WTC11 (cell line): ENCODE results near the gene COL9A2. TPM values are rescaled to one million over a fixed set of nuclear protein-coding genes. Genes with fewer than 3 reads are reported as not detected.

ENCODE experiments used
- ATAC-seq: fragments of 200-7000 bp; cut with Tn5 transposase; 2 replicates; pipeline ENCODE4 v1.10.0; 2021; ENCODE audit warnings: mild to moderate bottlenecking, moderate library complexity
- CTCF ChIA-PET: fragments of 300-600 bp; sonication (Branson Sonifier 250); formaldehyde crosslinking; loops from one replicate; lab custom pipeline; 2021; ENCODE audit warnings: antibody characterized with exemption; lab: Charles Lee
- POLR2A ChIA-PET: fragments of 350-600 bp; sonication (Branson Sonifier 250); formaldehyde crosslinking; loops from one replicate; lab custom pipeline; 2021; ENCODE audit warnings: antibody characterized with exemption; lab: Charles Lee
- DNase-seq: peaks from one replicate; pipeline ENCODE4 v3.0.0; 2021; ENCODE audit warnings: low spot score
- H3K27ac Mint-ChIP-seq: 2 replicates; pipeline ENCODE4 v1.8.0; 2021; ENCODE audit warnings: mixed read lengths
- H3K27me3 Mint-ChIP-seq: 2 replicates; pipeline ENCODE4 v1.8.0; 2021; ENCODE audit warnings: low read depth, mild to moderate bottlenecking, moderate library complexity, mixed read lengths
- H3K36me3 Mint-ChIP-seq: 2 replicates; pipeline ENCODE4 v1.8.0; 2021; ENCODE audit warnings: mixed read lengths
- H3K4me1 Mint-ChIP-seq: 2 replicates; pipeline ENCODE4 v1.8.0; 2022; ENCODE audit warnings: mixed read lengths
- H3K4me3 Mint-ChIP-seq: 2 replicates; pipeline ENCODE4 v1.8.0; 2021; ENCODE audit warnings: mild to moderate bottlenecking, moderate library complexity, mixed read lengths
- H3K9me3 Mint-ChIP-seq: 2 replicates; pipeline ENCODE4 v1.8.0; 2021; ENCODE audit warnings: mixed read lengths
- CREB1 ChIP-seq: sonication (generic); formaldehyde crosslinking; IDR thresholded peaks from 2 replicates; pipeline ENCODE4 v1.8.0; 2023; ENCODE audit warnings: mild to moderate bottlenecking, missing genetic modification reagents
- GABPB1 ChIP-seq: sonication (generic); formaldehyde crosslinking; IDR thresholded peaks from 2 replicates; pipeline ENCODE4 v1.8.1; 2023; ENCODE audit warnings: mild to moderate bottlenecking, missing genetic modification reagents
- GRHL2 ChIP-seq: fragments of 250-450 bp; sonication (Bioruptor Pico); IDR thresholded peaks from 2 replicates; pipeline ENCODE4 v1.8.0; 2022; ENCODE audit warnings: mild to moderate bottlenecking, moderate library complexity; ENCODE audit not compliant: insufficient replicate concordance, severe bottlenecking
- NR2C2 ChIP-seq: sonication (generic); formaldehyde crosslinking; IDR thresholded peaks from 2 replicates; pipeline ENCODE4 v1.8.0; 2022; ENCODE audit warnings: mild to moderate bottlenecking, missing genetic modification reagents
- NR3C1 ChIP-seq: sonication (generic); formaldehyde crosslinking; conservative IDR thresholded peaks from 2 replicates; pipeline ENCODE4 v1.8.1; 2023; ENCODE audit warnings: low read depth, mild to moderate bottlenecking, missing genetic modification reagents
- PRRX2 ChIP-seq: fragments of 250-450 bp; sonication (Bioruptor Pico); IDR thresholded peaks from 2 replicates; pipeline ENCODE4 v1.8.0; 2021; ENCODE audit warnings: mild to moderate bottlenecking
- ZNF317 ChIP-seq: sonication (generic); formaldehyde crosslinking; IDR thresholded peaks from 2 replicates; pipeline ENCODE4 v1.8.1; 2023; ENCODE audit warnings: low read depth, mild to moderate bottlenecking, moderate library complexity, missing genetic modification reagents, borderline replicate concordance
- ZNF416 ChIP-seq: fragments of 250-450 bp; sonication (Bioruptor Pico); IDR thresholded peaks from 2 replicates; pipeline ENCODE4 v1.9.0; 2021; ENCODE audit warnings: mild to moderate bottlenecking, inconsistent platforms
- total RNA-seq: library from RNA; stranded (reverse); gene quantifications from 3 replicates; pipeline ENCODE4 v1.2.3, GENCODE V29; 2021
- TF ChIP-seq, protein P1 (sequence below): sonication (generic); formaldehyde crosslinking; IDR thresholded peaks from 2 replicates; pipeline ENCODE4 v1.8.0; 2023; ENCODE audit warnings: missing genetic modification reagents, mild to moderate bottlenecking, borderline replicate concordance
- TF ChIP-seq, protein P2 (sequence below): fragments of 250-450 bp; sonication (Bioruptor Pico); IDR thresholded peaks from 2 replicates; pipeline ENCODE4 v1.8.0; 2021; ENCODE audit warnings: mild to moderate bottlenecking
- TF ChIP-seq, protein P3 (sequence below): sonication (generic); formaldehyde crosslinking; IDR thresholded peaks from 2 replicates; pipeline ENCODE4 v1.8.1; 2023; ENCODE audit warnings: mild to moderate bottlenecking, missing genetic modification reagents, borderline replicate concordance
- TF ChIP-seq, protein P4 (sequence below): sonication (generic); formaldehyde crosslinking; IDR thresholded peaks from 2 replicates; pipeline ENCODE4 v1.8.1; 2022; ENCODE audit warnings: mild to moderate bottlenecking, moderate library complexity, missing genetic modification reagents

The COL9A2 gene
- total RNA-seq, 1 experiment from 2014 or later, result 4.7 TPM

DNA sequence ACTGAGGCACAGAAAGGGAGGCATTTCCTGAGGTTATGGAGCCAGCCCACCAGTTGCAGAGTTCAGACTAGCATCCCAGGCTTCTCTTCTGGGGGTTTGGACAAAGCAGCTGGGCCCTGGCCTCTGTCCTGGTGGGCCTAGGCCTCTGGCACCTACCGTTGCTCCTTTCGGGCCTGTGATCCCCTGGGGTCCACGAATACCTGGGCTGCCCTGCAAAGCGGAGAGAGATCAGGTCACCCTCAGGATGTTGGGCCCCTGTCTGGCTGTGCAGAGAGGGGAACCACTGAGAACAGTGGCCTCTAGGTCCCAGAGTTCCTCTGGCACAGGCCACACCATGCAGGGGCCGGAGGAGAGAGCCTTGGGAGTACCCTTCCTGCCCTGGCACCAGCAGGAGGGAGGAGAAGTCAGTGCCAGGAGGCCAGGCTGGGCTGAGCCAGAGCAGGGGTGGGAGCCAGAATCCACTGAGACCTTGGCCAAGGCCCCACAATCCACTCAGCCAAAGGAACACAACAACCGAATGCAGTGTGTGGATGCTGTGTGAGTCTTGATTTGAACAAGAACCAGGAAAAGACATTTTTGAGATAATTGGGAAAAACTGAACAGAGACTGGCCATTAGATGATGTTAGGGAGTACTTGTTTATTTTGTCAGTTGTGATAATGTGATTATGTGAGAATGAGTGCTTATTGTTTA is 8.9 kb downstream of the COL9A2 start (continued):
- TF ChIP-seq, protein P1, sequence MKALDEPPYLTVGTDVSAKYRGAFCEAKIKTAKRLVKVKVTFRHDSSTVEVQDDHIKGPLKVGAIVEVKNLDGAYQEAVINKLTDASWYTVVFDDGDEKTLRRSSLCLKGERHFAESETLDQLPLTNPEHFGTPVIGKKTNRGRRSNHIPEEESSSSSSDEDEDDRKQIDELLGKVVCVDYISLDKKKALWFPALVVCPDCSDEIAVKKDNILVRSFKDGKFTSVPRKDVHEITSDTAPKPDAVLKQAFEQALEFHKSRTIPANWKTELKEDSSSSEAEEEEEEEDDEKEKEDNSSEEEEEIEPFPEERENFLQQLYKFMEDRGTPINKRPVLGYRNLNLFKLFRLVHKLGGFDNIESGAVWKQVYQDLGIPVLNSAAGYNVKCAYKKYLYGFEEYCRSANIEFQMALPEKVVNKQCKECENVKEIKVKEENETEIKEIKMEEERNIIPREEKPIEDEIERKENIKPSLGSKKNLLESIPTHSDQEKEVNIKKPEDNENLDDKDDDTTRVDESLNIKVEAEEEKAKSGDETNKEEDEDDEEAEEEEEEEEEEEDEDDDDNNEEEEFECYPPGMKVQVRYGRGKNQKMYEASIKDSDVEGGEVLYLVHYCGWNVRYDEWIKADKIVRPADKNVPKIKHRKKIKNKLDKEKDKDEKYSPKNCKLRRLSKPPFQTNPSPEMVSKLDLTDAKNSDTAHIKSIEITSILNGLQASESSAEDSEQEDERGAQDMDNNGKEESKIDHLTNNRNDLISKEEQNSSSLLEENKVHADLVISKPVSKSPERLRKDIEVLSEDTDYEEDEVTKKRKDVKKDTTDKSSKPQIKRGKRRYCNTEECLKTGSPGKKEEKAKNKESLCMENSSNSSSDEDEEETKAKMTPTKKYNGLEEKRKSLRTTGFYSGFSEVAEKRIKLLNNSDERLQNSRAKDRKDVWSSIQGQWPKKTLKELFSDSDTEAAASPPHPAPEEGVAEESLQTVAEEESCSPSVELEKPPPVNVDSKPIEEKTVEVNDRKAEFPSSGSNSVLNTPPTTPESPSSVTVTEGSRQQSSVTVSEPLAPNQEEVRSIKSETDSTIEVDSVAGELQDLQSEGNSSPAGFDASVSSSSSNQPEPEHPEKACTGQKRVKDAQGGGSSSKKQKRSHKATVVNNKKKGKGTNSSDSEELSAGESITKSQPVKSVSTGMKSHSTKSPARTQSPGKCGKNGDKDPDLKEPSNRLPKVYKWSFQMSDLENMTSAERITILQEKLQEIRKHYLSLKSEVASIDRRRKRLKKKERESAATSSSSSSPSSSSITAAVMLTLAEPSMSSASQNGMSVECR (CRISPR knock-in tag), result no peak
- TF ChIP-seq GABPB1 (CRISPR knock-in tag) (no peak), ZNF416 (CRISPR knock-in tag) (no peak)
- TF ChIP-seq, protein P2, sequence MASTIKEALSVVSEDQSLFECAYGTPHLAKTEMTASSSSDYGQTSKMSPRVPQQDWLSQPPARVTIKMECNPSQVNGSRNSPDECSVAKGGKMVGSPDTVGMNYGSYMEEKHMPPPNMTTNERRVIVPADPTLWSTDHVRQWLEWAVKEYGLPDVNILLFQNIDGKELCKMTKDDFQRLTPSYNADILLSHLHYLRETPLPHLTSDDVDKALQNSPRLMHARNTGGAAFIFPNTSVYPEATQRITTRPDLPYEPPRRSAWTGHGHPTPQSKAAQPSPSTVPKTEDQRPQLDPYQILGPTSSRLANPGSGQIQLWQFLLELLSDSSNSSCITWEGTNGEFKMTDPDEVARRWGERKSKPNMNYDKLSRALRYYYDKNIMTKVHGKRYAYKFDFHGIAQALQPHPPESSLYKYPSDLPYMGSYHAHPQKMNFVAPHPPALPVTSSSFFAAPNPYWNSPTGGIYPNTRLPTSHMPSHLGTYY (CRISPR knock-in tag), result no peak
- TF ChIP-seq, protein P3, sequence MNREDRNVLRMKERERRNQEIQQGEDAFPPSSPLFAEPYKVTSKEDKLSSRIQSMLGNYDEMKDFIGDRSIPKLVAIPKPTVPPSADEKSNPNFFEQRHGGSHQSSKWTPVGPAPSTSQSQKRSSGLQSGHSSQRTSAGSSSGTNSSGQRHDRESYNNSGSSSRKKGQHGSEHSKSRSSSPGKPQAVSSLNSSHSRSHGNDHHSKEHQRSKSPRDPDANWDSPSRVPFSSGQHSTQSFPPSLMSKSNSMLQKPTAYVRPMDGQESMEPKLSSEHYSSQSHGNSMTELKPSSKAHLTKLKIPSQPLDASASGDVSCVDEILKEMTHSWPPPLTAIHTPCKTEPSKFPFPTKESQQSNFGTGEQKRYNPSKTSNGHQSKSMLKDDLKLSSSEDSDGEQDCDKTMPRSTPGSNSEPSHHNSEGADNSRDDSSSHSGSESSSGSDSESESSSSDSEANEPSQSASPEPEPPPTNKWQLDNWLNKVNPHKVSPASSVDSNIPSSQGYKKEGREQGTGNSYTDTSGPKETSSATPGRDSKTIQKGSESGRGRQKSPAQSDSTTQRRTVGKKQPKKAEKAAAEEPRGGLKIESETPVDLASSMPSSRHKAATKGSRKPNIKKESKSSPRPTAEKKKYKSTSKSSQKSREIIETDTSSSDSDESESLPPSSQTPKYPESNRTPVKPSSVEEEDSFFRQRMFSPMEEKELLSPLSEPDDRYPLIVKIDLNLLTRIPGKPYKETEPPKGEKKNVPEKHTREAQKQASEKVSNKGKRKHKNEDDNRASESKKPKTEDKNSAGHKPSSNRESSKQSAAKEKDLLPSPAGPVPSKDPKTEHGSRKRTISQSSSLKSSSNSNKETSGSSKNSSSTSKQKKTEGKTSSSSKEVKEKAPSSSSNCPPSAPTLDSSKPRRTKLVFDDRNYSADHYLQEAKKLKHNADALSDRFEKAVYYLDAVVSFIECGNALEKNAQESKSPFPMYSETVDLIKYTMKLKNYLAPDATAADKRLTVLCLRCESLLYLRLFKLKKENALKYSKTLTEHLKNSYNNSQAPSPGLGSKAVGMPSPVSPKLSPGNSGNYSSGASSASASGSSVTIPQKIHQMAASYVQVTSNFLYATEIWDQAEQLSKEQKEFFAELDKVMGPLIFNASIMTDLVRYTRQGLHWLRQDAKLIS (CRISPR knock-in tag), result no peak

DNA sequence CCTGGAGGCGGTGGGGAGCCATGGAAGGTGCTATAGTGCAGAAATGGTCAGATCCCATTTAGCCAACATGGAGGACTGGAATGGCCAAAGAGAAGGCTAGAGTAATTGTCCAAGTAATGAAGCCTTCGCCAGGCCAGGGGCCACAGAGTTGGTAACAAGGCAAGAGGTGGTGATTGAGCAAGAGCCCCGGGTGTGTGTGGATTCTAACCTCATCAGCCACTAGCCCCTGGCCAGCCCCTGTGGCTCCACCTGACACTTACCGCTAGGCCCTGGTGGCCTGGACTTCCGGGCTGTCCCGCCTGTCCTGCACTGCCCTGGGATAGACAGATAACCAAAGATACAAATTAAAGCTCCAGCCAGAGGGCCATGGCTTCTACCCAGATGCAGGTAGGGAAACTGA is 9.9 kb downstream of the COL9A2 start:
- CTCF ChIA-PET, result interaction anchor here (1.3 to 4.1 kb wide), 2 partner anchors 8 to 163 kb away, joined by 4 to 26 read pairs; no protein-coding TSS in a partner anchor
- POLR2A ChIA-PET, result no interaction called here
- DNase-seq, result no peak

More for the DNA sequence above, 9.9 kb downstream of the COL9A2 start:
- Mint-ChIP-seq H3K36me3 (no peaks in the 10 kb centered on the region), H3K4me1 (no peaks in the 10 kb centered on the region), H3K9me3 (no peaks in the 10 kb centered on the region), H3K4me3 (no peak overlapping the region), H3K27ac (no peak overlapping the region), H3K27me3 (peaks cover 29% of the 10 kb centered on the region)
- ATAC-seq, result no peak
- TF ChIP-seq GRHL2 (CRISPR knock-in tag), result no peak
- no peak for TF ChIP-seq ZNF317 (CRISPR knock-in tag)
- TF ChIP-seq NR3C1 (CRISPR knock-in tag), result no peak
- TF ChIP-seq CREB1, result no peak
- TF ChIP-seq, protein P3 (CRISPR knock-in tag), result no peak
- TF ChIP-seq NR2C2 (CRISPR knock-in tag), result no peak
- TF ChIP-seq, protein P4, sequence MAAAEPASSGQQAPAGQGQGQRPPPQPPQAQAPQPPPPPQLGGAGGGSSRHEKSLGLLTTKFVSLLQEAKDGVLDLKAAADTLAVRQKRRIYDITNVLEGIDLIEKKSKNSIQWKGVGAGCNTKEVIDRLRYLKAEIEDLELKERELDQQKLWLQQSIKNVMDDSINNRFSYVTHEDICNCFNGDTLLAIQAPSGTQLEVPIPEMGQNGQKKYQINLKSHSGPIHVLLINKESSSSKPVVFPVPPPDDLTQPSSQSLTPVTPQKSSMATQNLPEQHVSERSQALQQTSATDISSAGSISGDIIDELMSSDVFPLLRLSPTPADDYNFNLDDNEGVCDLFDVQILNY, result no peak
- TF ChIP-seq PRRX2 (CRISPR knock-in tag), result no peak
